Measurements from ENCODE around the gene TNFAIP1.
A peak's percentile ranks its signal among the peaks of the same experiment; 100 is the strongest.

DNA sequence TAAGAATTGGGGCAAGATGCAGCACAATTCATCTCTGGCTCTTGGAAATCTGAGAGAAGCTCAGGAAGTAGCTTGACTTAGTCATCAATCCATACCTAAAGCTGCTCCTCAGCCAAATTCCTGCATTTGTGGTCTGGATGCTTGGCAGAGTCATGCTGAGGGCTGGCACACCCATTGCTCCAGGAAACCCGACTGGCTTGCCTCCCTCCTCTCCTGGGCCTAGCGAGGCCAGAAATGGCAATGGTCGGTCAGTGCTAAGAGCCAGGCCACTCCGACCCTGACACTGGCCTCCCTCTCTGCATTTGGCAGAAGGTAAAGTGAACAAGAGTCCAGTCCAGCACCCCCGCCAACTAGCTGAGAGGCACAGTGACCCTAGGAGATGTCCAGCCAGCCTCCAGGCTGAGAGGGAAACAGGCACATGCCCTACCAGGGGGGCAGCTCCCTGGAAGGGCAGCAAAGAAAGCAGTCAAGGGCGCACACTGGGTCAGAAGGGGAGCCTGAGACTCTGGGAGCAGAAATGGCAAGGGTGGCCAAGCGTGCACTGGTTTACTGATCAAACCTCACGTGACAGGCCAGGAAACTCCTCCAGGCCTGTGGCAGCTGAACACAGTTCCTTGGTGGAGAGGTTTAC is 11.8 kb downstream of the TNFAIP1 start:
- TF ChIP-seq, protein P1, sequence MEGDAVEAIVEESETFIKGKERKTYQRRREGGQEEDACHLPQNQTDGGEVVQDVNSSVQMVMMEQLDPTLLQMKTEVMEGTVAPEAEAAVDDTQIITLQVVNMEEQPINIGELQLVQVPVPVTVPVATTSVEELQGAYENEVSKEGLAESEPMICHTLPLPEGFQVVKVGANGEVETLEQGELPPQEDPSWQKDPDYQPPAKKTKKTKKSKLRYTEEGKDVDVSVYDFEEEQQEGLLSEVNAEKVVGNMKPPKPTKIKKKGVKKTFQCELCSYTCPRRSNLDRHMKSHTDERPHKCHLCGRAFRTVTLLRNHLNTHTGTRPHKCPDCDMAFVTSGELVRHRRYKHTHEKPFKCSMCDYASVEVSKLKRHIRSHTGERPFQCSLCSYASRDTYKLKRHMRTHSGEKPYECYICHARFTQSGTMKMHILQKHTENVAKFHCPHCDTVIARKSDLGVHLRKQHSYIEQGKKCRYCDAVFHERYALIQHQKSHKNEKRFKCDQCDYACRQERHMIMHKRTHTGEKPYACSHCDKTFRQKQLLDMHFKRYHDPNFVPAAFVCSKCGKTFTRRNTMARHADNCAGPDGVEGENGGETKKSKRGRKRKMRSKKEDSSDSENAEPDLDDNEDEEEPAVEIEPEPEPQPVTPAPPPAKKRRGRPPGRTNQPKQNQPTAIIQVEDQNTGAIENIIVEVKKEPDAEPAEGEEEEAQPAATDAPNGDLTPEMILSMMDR (IDR thresholded peaks at IDR 0.05): no peak
- peak in 1 of 3 donors; percentile 6 for TF ChIP-seq POLR2A (IDR thresholded peaks at IDR 0.05)
